ENCODE measurements around the gene SYNE2.

SYNE2 gene

GRCh38 chr14:63962906-63963305 lies 110.1 kb downstream of the SYNE2 start:
- TF ChIP-seq FOXM1 (IDR thresholded peaks at IDR 0.05; ENCODE audit: borderline replicate concordance, low read depth): no peak
- TF ChIP-seq, protein P1, sequence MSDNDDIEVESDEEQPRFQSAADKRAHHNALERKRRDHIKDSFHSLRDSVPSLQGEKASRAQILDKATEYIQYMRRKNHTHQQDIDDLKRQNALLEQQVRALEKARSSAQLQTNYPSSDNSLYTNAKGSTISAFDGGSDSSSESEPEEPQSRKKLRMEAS (IDR thresholded peaks at IDR 0.05): no peak
- TF ChIP-seq TEAD4 (IDR thresholded peaks at IDR 0.05): no peak
- no peak for TF ChIP-seq EGR1 (IDR thresholded peaks at IDR 0.05)
- no peak for TF ChIP-seq USF1 (IDR thresholded peaks at IDR 0.05)
- TF ChIP-seq TCF12 (IDR thresholded peaks at IDR 0.05; ENCODE audit: low read depth): no peak
- TF ChIP-seq, protein P2, sequence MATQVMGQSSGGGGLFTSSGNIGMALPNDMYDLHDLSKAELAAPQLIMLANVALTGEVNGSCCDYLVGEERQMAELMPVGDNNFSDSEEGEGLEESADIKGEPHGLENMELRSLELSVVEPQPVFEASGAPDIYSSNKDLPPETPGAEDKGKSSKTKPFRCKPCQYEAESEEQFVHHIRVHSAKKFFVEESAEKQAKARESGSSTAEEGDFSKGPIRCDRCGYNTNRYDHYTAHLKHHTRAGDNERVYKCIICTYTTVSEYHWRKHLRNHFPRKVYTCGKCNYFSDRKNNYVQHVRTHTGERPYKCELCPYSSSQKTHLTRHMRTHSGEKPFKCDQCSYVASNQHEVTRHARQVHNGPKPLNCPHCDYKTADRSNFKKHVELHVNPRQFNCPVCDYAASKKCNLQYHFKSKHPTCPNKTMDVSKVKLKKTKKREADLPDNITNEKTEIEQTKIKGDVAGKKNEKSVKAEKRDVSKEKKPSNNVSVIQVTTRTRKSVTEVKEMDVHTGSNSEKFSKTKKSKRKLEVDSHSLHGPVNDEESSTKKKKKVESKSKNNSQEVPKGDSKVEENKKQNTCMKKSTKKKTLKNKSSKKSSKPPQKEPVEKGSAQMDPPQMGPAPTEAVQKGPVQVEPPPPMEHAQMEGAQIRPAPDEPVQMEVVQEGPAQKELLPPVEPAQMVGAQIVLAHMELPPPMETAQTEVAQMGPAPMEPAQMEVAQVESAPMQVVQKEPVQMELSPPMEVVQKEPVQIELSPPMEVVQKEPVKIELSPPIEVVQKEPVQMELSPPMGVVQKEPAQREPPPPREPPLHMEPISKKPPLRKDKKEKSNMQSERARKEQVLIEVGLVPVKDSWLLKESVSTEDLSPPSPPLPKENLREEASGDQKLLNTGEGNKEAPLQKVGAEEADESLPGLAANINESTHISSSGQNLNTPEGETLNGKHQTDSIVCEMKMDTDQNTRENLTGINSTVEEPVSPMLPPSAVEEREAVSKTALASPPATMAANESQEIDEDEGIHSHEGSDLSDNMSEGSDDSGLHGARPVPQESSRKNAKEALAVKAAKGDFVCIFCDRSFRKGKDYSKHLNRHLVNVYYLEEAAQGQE (IDR thresholded peaks at IDR 0.05; ENCODE audit: low read depth): no peak
- no peak for TF ChIP-seq YY1 (IDR thresholded peaks at IDR 0.05; ENCODE audit: low read depth)
- no peak for TF ChIP-seq EP300 (IDR thresholded peaks at IDR 0.05; ENCODE audit: borderline replicate concordance)

GRCh38 chr14:63963439-63963838 lies 110.6 kb downstream of the SYNE2 start:
- TF ChIP-seq CREB1 (IDR thresholded peaks at IDR 0.05; ENCODE audit: low read depth) (no peak), FOXM1 (IDR thresholded peaks at IDR 0.05; ENCODE audit: borderline replicate concordance, low read depth) (no peak), RAD21 (IDR thresholded peaks at IDR 0.05; ENCODE audit: low read depth) (no peak), EGR1 (IDR thresholded peaks at IDR 0.05) (no peak), TEAD4 (IDR thresholded peaks at IDR 0.05) (no peak), ZBTB7A (IDR thresholded peaks at IDR 0.05; ENCODE audit: low read depth) (no peak), CEBPB (IDR thresholded peaks at IDR 0.05) (no peak), NFIC (IDR thresholded peaks at IDR 0.05) (no peak), EP300 (IDR thresholded peaks at IDR 0.05; ENCODE audit: borderline replicate concordance) (no peak), USF1 (IDR thresholded peaks at IDR 0.05) (no peak), YY1 (IDR thresholded peaks at IDR 0.05; ENCODE audit: low read depth) (no peak), TAF1 (IDR thresholded peaks at IDR 0.05; ENCODE audit: low read depth) (no peak), TCF12 (IDR thresholded peaks at IDR 0.05; ENCODE audit: low read depth) (no peak)
- TF ChIP-seq, protein P1 (IDR thresholded peaks at IDR 0.05): no peak
- TF ChIP-seq, protein P2 (IDR thresholded peaks at IDR 0.05; ENCODE audit: low read depth): no peak

- TF ChIP-seq TAF1 (IDR thresholded peaks at IDR 0.05; ENCODE audit: low read depth): no peak
- no peak for TF ChIP-seq YY1 (IDR thresholded peaks at IDR 0.05; ENCODE audit: low read depth)
- TF ChIP-seq CEBPB (IDR thresholded peaks at IDR 0.05): no peak
- no peak for TF ChIP-seq EP300 (IDR thresholded peaks at IDR 0.05; ENCODE audit: borderline replicate concordance)
- TF ChIP-seq, protein P1 (IDR thresholded peaks at IDR 0.05): no peak
- no peak for TF ChIP-seq TEAD4 (IDR thresholded peaks at IDR 0.05)
- TF ChIP-seq TCF12 (IDR thresholded peaks at IDR 0.05; ENCODE audit: low read depth): no peak
- TF ChIP-seq CREB1 (IDR thresholded peaks at IDR 0.05; ENCODE audit: low read depth): no peak
- no peak for TF ChIP-seq ZBTB7A (IDR thresholded peaks at IDR 0.05; ENCODE audit: low read depth)
Observed at GRCh38 chr14:63964113-63964512, 111.3 kb downstream of the SYNE2 start.

DNA sequence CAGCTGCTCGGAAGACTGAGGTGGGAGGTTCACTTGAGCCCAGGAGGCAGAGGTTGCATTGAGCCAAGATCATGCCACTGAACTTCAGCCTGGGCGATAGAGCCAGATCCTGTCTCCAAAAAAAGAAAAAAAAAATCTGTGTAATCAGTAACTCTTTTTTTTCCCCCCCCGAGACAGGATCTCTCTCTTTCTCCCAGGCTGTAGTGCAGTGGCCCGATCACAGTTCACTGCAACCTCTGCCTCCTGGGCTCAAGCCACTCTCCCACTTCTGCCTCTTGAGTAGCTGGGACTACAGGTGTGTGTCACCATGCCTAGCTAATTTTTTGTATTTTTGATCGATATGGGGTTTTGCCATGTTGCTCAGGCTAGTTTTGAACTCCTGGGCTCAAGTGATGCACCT lies 113.6 kb downstream of the SYNE2 start:
- no peak for TF ChIP-seq FOXM1 (IDR thresholded peaks at IDR 0.05; ENCODE audit: borderline replicate concordance, low read depth)
- TF ChIP-seq RAD21 (IDR thresholded peaks at IDR 0.05; ENCODE audit: low read depth): no peak
- TF ChIP-seq NFIC (IDR thresholded peaks at IDR 0.05): no peak
- no peak for TF ChIP-seq CREB1 (IDR thresholded peaks at IDR 0.05; ENCODE audit: low read depth)
- TF ChIP-seq USF1 (IDR thresholded peaks at IDR 0.05): no peak
- TF ChIP-seq TCF12 (IDR thresholded peaks at IDR 0.05; ENCODE audit: low read depth): no peak

GRCh38 chr14:63972323-63972932 lies 119.6 kb downstream of the SYNE2 start:
- TF ChIP-seq FOXM1 (IDR thresholded peaks at IDR 0.05; ENCODE audit: borderline replicate concordance, low read depth) (no peak), TAF1 (IDR thresholded peaks at IDR 0.05; ENCODE audit: low read depth) (no peak), EGR1 (IDR thresholded peaks at IDR 0.05) (no peak), TEAD4 (IDR thresholded peaks at IDR 0.05) (no peak), NFIC (IDR thresholded peaks at IDR 0.05) (no peak), EP300 (IDR thresholded peaks at IDR 0.05; ENCODE audit: borderline replicate concordance) (no peak), USF1 (IDR thresholded peaks at IDR 0.05) (no peak), ZBTB7A (IDR thresholded peaks at IDR 0.05; ENCODE audit: low read depth) (no peak), CREB1 (IDR thresholded peaks at IDR 0.05; ENCODE audit: low read depth) (no peak), YY1 (IDR thresholded peaks at IDR 0.05; ENCODE audit: low read depth) (no peak), TCF12 (IDR thresholded peaks at IDR 0.05; ENCODE audit: low read depth) (no peak), RAD21 (IDR thresholded peaks at IDR 0.05; ENCODE audit: low read depth) (no peak), CEBPB (IDR thresholded peaks at IDR 0.05) (no peak)
- TF ChIP-seq, protein P2 (IDR thresholded peaks at IDR 0.05; ENCODE audit: low read depth): no peak
- TF ChIP-seq, protein P1 (IDR thresholded peaks at IDR 0.05): no peak

All from Ishikawa (cell line).